Adipocyte (in vitro differentiated cells): ENCODE measurements around the gene PXN.

ENCODE experiments used
- DNase-seq: peaks from one replicate; pipeline ENCODE4 v3.0.0-alpha.2; 2015; ENCODE audit warnings: low read depth
- H3K27me3 ChIP-seq: replicated peaks from 2 replicates; pipeline ENCODE4 v1.7.0; 2013; ENCODE audit warnings: mild to moderate bottlenecking, low read length, moderate library complexity; ENCODE audit not compliant: control insufficient read depth, insufficient read depth
- H3K36me3 ChIP-seq: 2 replicates; pipeline ENCODE4 v1.7.0; 2013; ENCODE audit warnings: low read length, mild to moderate bottlenecking, moderate library complexity; ENCODE audit not compliant: control insufficient read depth, insufficient read depth, severe bottlenecking
- H3K4me1 ChIP-seq: 2 replicates; pipeline ENCODE4 v1.7.0; 2013; ENCODE audit warnings: mild to moderate bottlenecking, low read length, moderate library complexity; ENCODE audit not compliant: control insufficient read depth, insufficient read depth
- H3K4me3 ChIP-seq: 2 replicates; pipeline ENCODE4 v1.7.0; 2013; ENCODE audit warnings: mild to moderate bottlenecking, low read length, moderate library complexity
- H3K9ac ChIP-seq: 2 replicates; pipeline ENCODE4 v1.7.0; 2013; ENCODE audit warnings: mild to moderate bottlenecking, low read length, moderate library complexity
- H3K9me3 ChIP-seq: 2 replicates; pipeline ENCODE4 v1.7.0; 2013; ENCODE audit warnings: mild to moderate bottlenecking, low read length, moderate library complexity; ENCODE audit not compliant: control insufficient read depth

PXN gene

GRCh38 chr12:120229071-120229486 lies 36.5 kb downstream of the PXN start:
- H3K36me3 ChIP-seq: peaks cover 12% of the 10 kb centered on the region
- H3K9me3 ChIP-seq: no peaks in the 10 kb centered on the region
- peaks cover 90% of the 10 kb centered on the region for H3K4me1 ChIP-seq
- peak overlapping the region; percentile 57 for H3K4me3 ChIP-seq
- DNase-seq: peak; percentile 31
- peak overlapping the region; percentile 90 for H3K9ac ChIP-seq
- no peaks in the 10 kb centered on the region for H3K27me3 ChIP-seq

DNA sequence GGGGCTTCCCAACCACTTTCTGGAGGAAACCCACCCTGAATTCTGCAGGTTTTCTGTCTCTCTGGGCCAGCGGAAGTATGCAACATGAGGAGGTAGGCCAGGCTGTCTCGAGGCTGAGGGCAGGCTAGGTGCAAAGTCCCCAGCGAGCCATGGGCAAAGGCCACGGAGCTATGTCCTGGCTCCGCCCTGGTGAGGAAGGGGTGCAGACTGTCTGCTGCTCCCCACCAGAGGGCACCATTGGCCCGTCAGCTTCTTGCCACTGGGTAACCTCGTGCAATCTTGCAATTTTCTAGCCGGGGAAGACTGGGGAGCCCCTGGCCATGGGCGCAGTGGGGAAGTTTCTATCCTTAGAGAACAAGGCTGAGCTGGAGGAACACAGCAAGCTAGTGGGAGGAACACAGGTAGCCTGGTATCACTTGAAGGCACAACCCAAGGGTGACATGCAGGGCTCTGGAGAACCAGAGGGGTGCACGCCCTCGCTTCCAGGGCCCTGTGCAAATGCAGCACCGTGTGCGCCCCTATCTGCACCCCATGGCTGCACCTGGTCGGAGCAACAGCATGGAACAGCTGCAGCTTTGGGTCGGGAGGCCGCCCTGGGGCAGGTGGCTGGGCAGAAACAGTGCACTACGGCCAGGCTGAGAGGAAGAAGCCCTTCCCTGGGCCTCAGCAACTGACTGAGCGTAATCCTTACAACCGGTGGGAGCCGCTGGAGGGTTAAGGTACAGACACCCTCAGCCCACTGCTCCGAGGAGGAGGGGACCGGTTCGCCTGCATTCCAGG lies 37.0 kb downstream of the PXN start:
- peak overlapping the region; percentile 90 for H3K9ac ChIP-seq
- H3K9me3 ChIP-seq: no peaks in the 10 kb centered on the region
- peaks cover 17% of the 10 kb centered on the region for H3K36me3 ChIP-seq
- DNase-seq: peak; percentile 93
- no peaks in the 10 kb centered on the region for H3K27me3 ChIP-seq
- H3K4me3 ChIP-seq: peak overlapping the region; percentile 57
- peaks cover 88% of the 10 kb centered on the region for H3K4me1 ChIP-seq

GRCh38 chr12:120228041-120228290 lies 37.6 kb downstream of the PXN start:
- peaks cover 84% of the 10 kb centered on the region for H3K4me1 ChIP-seq
- H3K9me3 ChIP-seq: no peaks in the 10 kb centered on the region
- peaks cover 20% of the 10 kb centered on the region for H3K36me3 ChIP-seq
- H3K4me3 ChIP-seq: peak overlapping the region; percentile 28
- no peak for DNase-seq
- no peaks in the 10 kb centered on the region for H3K27me3 ChIP-seq
- peak overlapping the region; percentile 90 for H3K9ac ChIP-seq

- no peak for DNase-seq
- peaks cover 78% of the 10 kb centered on the region for H3K4me1 ChIP-seq
- H3K9me3 ChIP-seq: no peaks in the 10 kb centered on the region
- H3K36me3 ChIP-seq: peaks cover 25% of the 10 kb centered on the region
- H3K27me3 ChIP-seq: no peaks in the 10 kb centered on the region
- peak overlapping the region; percentile 28 for H3K4me3 ChIP-seq
- peak overlapping the region; percentile 90 for H3K9ac ChIP-seq
These were observed 38.1 kb downstream of the PXN start for GRCh38 chr12:120227233-120228040.

DNA sequence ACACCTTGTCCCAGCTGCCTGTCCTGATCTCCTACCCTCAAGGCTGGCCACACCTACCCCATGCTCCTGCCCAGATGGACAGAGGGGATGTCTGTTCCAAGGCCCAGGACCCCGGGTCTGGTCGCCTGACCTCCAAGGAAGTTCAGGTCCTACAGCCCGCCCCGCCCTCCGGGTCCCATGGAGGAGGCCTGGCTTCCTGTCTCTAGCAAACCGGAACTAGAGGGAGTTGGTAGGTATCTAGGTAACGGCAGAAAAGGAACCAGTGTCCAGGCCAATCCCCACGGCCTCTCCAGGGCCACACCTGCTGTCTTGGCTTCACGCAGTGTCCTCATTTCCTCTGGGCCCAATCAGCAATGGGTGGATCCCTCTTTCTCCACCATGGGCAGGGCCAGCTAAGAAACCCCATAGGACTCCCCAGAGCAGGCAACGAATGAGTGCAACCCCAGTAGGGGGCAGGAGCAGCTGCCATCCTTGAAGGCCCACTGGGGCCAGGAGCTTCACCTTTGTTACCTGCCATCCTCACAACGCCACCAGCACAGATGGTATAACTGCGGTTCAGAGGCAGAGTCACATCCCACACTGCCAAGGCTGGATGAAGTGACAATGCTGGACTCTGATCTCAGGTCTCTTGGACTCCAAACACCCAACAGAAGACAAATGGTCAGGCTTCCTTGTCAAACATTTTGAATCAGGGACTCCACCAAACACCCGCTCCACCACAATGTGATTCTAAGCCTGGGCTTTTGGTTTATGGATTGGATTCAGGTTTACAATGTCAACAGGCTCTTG lies 39.5 kb downstream of the PXN start:
- peaks cover 64% of the 10 kb centered on the region for H3K4me1 ChIP-seq
- H3K9ac ChIP-seq: peak overlapping the region; percentile 73
- DNase-seq: no peak
- no peaks in the 10 kb centered on the region for H3K9me3 ChIP-seq
- no peaks in the 10 kb centered on the region for H3K27me3 ChIP-seq
- H3K4me3 ChIP-seq: no peak overlapping the region
- H3K36me3 ChIP-seq: peaks cover 39% of the 10 kb centered on the region

GRCh38 chr12:120225200-120225558 lies 40.4 kb downstream of the PXN start:
- H3K27me3 ChIP-seq: no peaks in the 10 kb centered on the region
- no peak for DNase-seq
- no peaks in the 10 kb centered on the region for H3K9me3 ChIP-seq
- peaks cover 58% of the 10 kb centered on the region for H3K4me1 ChIP-seq
- H3K36me3 ChIP-seq: peaks cover 48% of the 10 kb centered on the region
- H3K9ac ChIP-seq: peak overlapping the region; percentile 73
- no peak overlapping the region for H3K4me3 ChIP-seq

DNA sequence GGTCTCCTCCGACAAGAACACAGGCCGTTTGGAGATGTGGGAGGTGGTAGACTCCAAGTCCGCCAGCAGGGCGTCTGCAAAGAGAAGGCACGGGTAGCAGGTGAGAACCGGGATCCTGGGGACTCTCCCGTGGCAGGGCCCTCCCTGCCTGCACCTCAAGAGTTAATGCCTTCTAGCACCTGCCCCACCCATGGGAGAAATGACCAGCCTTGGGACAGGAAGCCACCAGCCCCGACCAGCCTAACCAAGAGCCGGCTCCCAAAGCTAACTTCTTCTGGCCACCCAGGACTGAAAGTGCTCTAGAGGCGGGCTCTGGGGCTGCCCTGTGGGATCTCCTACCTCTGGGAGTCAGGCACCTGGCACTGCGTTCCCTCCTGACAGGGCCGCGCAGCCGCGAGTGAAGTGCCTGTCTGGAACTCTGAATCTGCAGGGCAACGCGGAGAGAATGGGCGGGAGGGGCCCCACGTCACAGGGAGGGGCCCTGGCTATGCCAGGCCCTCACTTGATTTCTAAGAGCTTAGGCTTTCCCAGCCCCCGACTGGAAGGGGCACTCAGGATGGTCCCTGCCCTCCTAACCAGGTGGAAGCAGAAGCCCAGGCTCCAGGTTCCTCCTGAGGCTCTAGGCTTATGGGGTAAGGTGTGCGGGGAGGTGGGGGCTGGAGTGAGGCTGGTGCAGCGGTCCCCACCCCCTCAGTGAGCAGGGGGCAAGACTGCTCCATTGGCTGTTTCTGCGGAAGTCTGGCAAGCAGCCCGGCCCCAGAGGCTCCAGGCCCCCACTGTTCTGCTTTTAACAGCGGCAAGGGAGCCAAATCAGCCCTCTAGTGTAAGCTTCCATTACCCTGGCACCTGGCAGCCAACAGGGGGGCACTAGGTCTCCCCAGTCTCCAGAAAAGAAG lies 41.0 kb downstream of the PXN start:
- H3K4me3 ChIP-seq: peak overlapping the region; percentile 30
- H3K27me3 ChIP-seq: no peaks in the 10 kb centered on the region
- no peaks in the 10 kb centered on the region for H3K9me3 ChIP-seq
- H3K4me1 ChIP-seq: peaks cover 52% of the 10 kb centered on the region
- peak overlapping the region; percentile 73 for H3K9ac ChIP-seq
- no peak for DNase-seq
- peaks cover 54% of the 10 kb centered on the region for H3K36me3 ChIP-seq

- H3K27me3 ChIP-seq: no peaks in the 10 kb centered on the region
- no peak overlapping the region for H3K9ac ChIP-seq
- peaks cover 43% of the 10 kb centered on the region for H3K4me1 ChIP-seq
- DNase-seq: no peak
- peaks cover 62% of the 10 kb centered on the region for H3K36me3 ChIP-seq
- H3K4me3 ChIP-seq: no peak overlapping the region
- H3K9me3 ChIP-seq: no peaks in the 10 kb centered on the region
These were observed 41.8 kb downstream of the PXN start for GRCh38 chr12:120223458-120224303.

DNA sequence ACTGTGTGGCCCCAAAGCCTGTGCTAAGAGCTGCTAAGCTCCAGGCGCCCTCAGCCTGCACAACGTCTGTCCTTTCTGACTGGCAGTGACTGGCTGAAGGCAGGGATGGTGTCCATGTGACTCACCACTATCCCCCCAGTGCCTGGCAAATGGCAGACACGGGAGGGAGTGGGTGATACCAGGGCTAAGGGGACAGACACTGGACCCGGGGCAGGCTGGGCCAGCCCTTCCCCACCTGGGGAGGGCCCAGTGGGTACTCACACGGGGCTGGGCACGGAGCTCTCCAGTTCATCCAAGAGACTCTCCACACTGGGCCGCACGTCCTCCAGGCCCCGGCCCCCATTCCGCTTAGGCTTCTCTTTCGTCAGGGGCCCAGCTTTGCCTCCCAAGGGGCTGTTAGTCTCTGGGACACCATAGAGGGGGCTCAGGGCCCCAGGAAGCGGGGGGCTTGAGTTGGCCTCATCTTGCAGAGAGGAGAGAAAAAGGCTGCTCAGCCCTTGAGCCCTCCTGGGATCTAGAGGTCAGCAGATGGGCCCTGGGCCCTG lies 43.2 kb downstream of the PXN start:
- DNase-seq: no peak
- no peaks in the 10 kb centered on the region for H3K27me3 ChIP-seq
- no peak overlapping the region for H3K9ac ChIP-seq
- H3K4me3 ChIP-seq: no peak overlapping the region
- H3K9me3 ChIP-seq: no peaks in the 10 kb centered on the region
- peaks cover 30% of the 10 kb centered on the region for H3K4me1 ChIP-seq
- peaks cover 73% of the 10 kb centered on the region for H3K36me3 ChIP-seq

DNA sequence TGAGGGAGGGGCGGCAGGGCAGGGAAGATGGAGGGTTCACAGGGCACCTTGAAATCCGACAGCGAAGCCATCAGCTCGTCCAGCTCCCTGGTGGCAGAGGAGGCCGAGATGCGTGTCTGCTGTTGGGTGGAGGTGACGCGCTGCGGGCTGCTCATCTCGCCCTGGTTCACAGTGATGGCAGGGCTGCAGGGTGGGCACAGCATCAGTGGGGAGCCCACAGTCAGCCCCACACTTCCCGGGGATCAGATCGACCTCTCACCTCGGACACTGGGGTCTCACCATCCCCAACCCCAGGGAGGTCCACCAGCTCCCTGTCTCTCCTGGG lies 44.0 kb downstream of the PXN start:
- H3K4me3 ChIP-seq: no peak overlapping the region
- no peak for DNase-seq
- H3K36me3 ChIP-seq: peaks cover 69% of the 10 kb centered on the region
- peaks cover 28% of the 10 kb centered on the region for H3K4me1 ChIP-seq
- H3K9ac ChIP-seq: peak overlapping the region; percentile 47
- H3K9me3 ChIP-seq: no peaks in the 10 kb centered on the region
- no peaks in the 10 kb centered on the region for H3K27me3 ChIP-seq
